Liver (tissue), 9 donors: ENCODE measurements around the gene TSHZ3. TPM values are rescaled to one million over a fixed set of nuclear protein-coding genes. Genes with fewer than 3 reads are reported as not detected.

Experiments
- DNase-seq: peaks from one replicate; pipeline ENCODE4 v3.0.0-alpha.2; 2017; ENCODE audit warnings: low spot score
- H3K27ac ChIP-seq, 2 donors: one replicate each; pipeline ENCODE4 v1.7.0; 2013; ENCODE audit warnings: inconsistent platforms in 2 of 2, low read length in 2 of 2, control low read depth in 1 of 2, low read depth in 1 of 2, mild to moderate bottlenecking in 1 of 2
- H3K27me3 ChIP-seq, 4 donors: one replicate each; pipeline versions ENCODE4 v1.6.1 to v1.7.0; 2013; ENCODE audit warnings: low read length in 3 of 4, inconsistent platforms in 1 of 4, mild to moderate bottlenecking in 1 of 4, moderate library complexity in 1 of 4; ENCODE audit not compliant: control insufficient read depth in 4 of 4, insufficient read depth in 4 of 4
- H3K36me3 ChIP-seq, 4 donors: one replicate each; pipeline versions ENCODE4 v1.6.1 to v1.7.0; 2013; ENCODE audit warnings: low read length in 3 of 4, mild to moderate bottlenecking in 3 of 4, low read depth in 1 of 4, moderate library complexity in 1 of 4; ENCODE audit not compliant: control insufficient read depth in 4 of 4, insufficient read depth in 3 of 4
- H3K4me1 ChIP-seq, 4 donors: one replicate each; pipeline versions ENCODE4 v1.6.1 to v1.7.0; 2013; ENCODE audit warnings: low read length in 3 of 4, mild to moderate bottlenecking in 3 of 4, moderate library complexity in 1 of 4; ENCODE audit not compliant: control insufficient read depth in 4 of 4, insufficient read depth in 4 of 4
- H3K4me3 ChIP-seq, 3 donors: one replicate each; pipeline versions ENCODE4 v1.6.1 to v1.7.0; 2013; ENCODE audit warnings: low read length in 3 of 3, control low read depth in 1 of 3, low read depth in 1 of 3, mild to moderate bottlenecking in 1 of 3
- H3K9ac ChIP-seq, 2 donors: one replicate each; pipeline ENCODE4 v1.7.0; 2013; ENCODE audit warnings: low read length in 2 of 2, mild to moderate bottlenecking in 2 of 2, moderate library complexity in 2 of 2, control low read depth in 1 of 2, low read depth in 1 of 2
- H3K9me3 ChIP-seq, 4 donors: one replicate each; pipeline versions ENCODE4 v1.6.1 to v1.7.0; 2013; ENCODE audit warnings: low read length in 3 of 4; ENCODE audit not compliant: control insufficient read depth in 4 of 4
- EGR1 ChIP-seq, 2 donors: IDR thresholded peaks; 2 replicates each; pipeline ENCODE4 v1.6.1; 2016 to 2018; ENCODE audit warnings: antibody characterized with exemption in 2 of 2, low read depth in 2 of 2
- FOXA2 ChIP-seq: IDR thresholded peaks from 2 replicates; pipeline ENCODE4 v1.6.1; 2016; ENCODE audit warnings: antibody characterized with exemption
- GABPA ChIP-seq, 2 donors: IDR thresholded peaks in 1 of 2; conservative IDR thresholded peaks in 1 of 2; 2 replicates each; pipeline ENCODE4 v1.6.1; 2016; ENCODE audit warnings: antibody characterized with exemption in 2 of 2, mild to moderate bottlenecking in 1 of 2, moderate library complexity in 1 of 2
- HNF4G ChIP-seq: IDR thresholded peaks from 2 replicates; pipeline ENCODE4 v1.6.1; 2016; ENCODE audit warnings: antibody characterized with exemption
- JUND ChIP-seq, 2 donors: IDR thresholded peaks; 2 replicates each; pipeline ENCODE4 v1.6.1; 2016; ENCODE audit warnings: antibody characterized with exemption in 2 of 2
- NR2F2 ChIP-seq: IDR thresholded peaks from 2 replicates; pipeline ENCODE4 v1.6.1; 2016; ENCODE audit warnings: antibody characterized with exemption
- RAD21 ChIP-seq, 2 donors: IDR thresholded peaks; 2 replicates each; pipeline ENCODE4 v1.6.1; 2016; ENCODE audit warnings: antibody characterized with exemption in 2 of 2, mild to moderate bottlenecking in 2 of 2
- RXRA ChIP-seq, 2 donors: IDR thresholded peaks; 2 replicates each; pipeline ENCODE4 v1.6.1; 2017 to 2018; ENCODE audit warnings: antibody characterized with exemption in 2 of 2, mild to moderate bottlenecking in 1 of 2
- SP1 ChIP-seq: IDR thresholded peaks from 2 replicates; pipeline ENCODE4 v1.6.1; 2018; ENCODE audit warnings: antibody characterized with exemption, mild to moderate bottlenecking
- TAF1 ChIP-seq: conservative IDR thresholded peaks from 2 replicates; pipeline ENCODE4 v1.6.1; 2016; ENCODE audit warnings: antibody characterized with exemption, mild to moderate bottlenecking
- YY1 ChIP-seq: IDR thresholded peaks from 2 replicates; pipeline ENCODE4 v1.6.1; 2016; ENCODE audit warnings: antibody characterized with exemption, mild to moderate bottlenecking
- WGBS: extraction: QIAGEN DNeasy Blood & Tissue Kit; methylation state at CpG from one replicate; pipeline ENCODE4 v1.1.7; 2013; 5-methylcytosine and 5-hydroxymethylcytosine counted together
- polyA plus RNA-seq, 2 donors: library from polyadenylated mRNA; stranded (reverse) in 1 of 2; unstranded in 1 of 2; fragments of 200-250 nt in 1 of 2; fragments of >200 nt in 1 of 2; fragmentation: Nextera tagmentation in 1 of 2; extraction: Ambion mirVana in 1 of 2; gene quantifications; one replicate each; pipeline versions ENCODE4 v1.2.1 to v1.2.3, GENCODE V29; 2013 to 2015
- total RNA-seq, 2 donors: library from RNA; depleted of rRNA; stranded (reverse); fragments of >200 nt; gene quantifications; one replicate each; pipeline ENCODE4 v1.2.3, GENCODE V29; 2014
- TF ChIP-seq, protein P1 (sequence below): IDR thresholded peaks from 2 replicates; pipeline ENCODE4 v1.6.1; 2016; ENCODE audit warnings: antibody characterized with exemption
- TF ChIP-seq, protein P2 (sequence below): IDR thresholded peaks from 2 replicates; pipeline ENCODE4 v1.6.1; 2016; ENCODE audit warnings: antibody characterized with exemption
- TF ChIP-seq, protein P3 (sequence below): IDR thresholded peaks from 2 replicates; pipeline ENCODE4 v1.6.1; 2016; ENCODE audit warnings: antibody characterized with exemption
- TF ChIP-seq, protein P4 (sequence below): IDR thresholded peaks from 2 replicates; pipeline ENCODE4 v1.6.1; 2016; ENCODE audit warnings: antibody characterized with exemption, mild to moderate bottlenecking
- donor health status: healthy.
- donor health status: healthy.
- donor health status: healthy.
- donor health status: healthy.
- donor health status: healthy.

TSHZ3 gene
- total and polyA plus RNA-seq, 4 donors = 0.42 to 3.3 (median 0.68) TPM

DNA sequence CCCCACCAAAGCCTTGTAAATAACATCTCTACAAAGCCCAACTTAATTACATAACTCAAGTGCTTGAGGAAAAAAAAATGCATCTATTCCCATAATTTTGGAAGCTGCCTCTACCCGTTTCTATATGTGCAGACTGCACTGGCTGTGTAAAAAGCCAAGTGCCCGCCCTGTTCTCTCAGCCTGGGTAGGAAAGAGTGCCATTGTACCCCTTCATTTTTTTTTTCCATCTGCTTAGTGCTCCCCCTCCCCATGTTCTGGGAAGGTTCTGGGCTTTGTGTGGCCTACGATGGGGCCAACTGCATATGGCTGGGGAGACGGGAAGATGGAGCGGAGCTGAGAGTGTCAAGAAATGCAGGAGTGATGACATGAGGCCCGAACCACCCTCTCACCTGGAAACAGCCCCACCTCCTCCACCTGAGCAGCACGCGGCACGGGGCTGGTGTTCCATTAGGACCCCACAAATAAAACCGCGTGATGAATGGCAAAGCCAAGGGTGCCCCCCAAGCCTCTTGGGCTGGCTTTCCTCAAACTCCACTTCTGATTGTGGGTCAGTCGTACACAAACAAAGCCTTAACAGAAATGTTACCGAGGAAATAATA is 42.1 kb downstream of the TSHZ3 start:
- no peak for DNase-seq
- TF ChIP-seq RXRA (IDR thresholded peaks at IDR 0.05) = no peak
- no peak for TF ChIP-seq GABPA (IDR thresholded peaks at IDR 0.05 in 1 of 2, conservative IDR thresholded peaks at IDR 0.05 in 1 of 2)
- TF ChIP-seq TAF1 = no peak
- no peak for TF ChIP-seq YY1
- TF ChIP-seq, protein P1, sequence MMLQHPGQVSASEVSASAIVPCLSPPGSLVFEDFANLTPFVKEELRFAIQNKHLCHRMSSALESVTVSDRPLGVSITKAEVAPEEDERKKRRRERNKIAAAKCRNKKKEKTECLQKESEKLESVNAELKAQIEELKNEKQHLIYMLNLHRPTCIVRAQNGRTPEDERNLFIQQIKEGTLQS = no peak
- TF ChIP-seq, protein P2, sequence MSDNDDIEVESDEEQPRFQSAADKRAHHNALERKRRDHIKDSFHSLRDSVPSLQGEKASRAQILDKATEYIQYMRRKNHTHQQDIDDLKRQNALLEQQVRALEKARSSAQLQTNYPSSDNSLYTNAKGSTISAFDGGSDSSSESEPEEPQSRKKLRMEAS = no peak
- TF ChIP-seq SP1 = no peak
- TF ChIP-seq JUND (IDR thresholded peaks at IDR 0.05) = no peak
- no peak for TF ChIP-seq HNF4G
- TF ChIP-seq NR2F2 = no peak
- TF ChIP-seq, protein P3, sequence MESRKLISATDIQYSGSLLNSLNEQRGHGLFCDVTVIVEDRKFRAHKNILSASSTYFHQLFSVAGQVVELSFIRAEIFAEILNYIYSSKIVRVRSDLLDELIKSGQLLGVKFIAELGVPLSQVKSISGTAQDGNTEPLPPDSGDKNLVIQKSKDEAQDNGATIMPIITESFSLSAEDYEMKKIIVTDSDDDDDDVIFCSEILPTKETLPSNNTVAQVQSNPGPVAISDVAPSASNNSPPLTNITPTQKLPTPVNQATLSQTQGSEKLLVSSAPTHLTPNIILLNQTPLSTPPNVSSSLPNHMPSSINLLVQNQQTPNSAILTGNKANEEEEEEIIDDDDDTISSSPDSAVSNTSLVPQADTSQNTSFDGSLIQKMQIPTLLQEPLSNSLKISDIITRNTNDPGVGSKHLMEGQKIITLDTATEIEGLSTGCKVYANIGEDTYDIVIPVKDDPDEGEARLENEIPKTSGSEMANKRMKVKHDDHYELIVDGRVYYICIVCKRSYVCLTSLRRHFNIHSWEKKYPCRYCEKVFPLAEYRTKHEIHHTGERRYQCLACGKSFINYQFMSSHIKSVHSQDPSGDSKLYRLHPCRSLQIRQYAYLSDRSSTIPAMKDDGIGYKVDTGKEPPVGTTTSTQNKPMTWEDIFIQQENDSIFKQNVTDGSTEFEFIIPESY = no peak
- no peak for TF ChIP-seq RAD21 (IDR thresholded peaks at IDR 0.05)
- TF ChIP-seq, protein P4, sequence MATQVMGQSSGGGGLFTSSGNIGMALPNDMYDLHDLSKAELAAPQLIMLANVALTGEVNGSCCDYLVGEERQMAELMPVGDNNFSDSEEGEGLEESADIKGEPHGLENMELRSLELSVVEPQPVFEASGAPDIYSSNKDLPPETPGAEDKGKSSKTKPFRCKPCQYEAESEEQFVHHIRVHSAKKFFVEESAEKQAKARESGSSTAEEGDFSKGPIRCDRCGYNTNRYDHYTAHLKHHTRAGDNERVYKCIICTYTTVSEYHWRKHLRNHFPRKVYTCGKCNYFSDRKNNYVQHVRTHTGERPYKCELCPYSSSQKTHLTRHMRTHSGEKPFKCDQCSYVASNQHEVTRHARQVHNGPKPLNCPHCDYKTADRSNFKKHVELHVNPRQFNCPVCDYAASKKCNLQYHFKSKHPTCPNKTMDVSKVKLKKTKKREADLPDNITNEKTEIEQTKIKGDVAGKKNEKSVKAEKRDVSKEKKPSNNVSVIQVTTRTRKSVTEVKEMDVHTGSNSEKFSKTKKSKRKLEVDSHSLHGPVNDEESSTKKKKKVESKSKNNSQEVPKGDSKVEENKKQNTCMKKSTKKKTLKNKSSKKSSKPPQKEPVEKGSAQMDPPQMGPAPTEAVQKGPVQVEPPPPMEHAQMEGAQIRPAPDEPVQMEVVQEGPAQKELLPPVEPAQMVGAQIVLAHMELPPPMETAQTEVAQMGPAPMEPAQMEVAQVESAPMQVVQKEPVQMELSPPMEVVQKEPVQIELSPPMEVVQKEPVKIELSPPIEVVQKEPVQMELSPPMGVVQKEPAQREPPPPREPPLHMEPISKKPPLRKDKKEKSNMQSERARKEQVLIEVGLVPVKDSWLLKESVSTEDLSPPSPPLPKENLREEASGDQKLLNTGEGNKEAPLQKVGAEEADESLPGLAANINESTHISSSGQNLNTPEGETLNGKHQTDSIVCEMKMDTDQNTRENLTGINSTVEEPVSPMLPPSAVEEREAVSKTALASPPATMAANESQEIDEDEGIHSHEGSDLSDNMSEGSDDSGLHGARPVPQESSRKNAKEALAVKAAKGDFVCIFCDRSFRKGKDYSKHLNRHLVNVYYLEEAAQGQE = no peak
- TF ChIP-seq EGR1 (IDR thresholded peaks at IDR 0.05; ENCODE audit: low read depth in 2 of 2) = no peak
- no peak for TF ChIP-seq FOXA2
- WGBS = 83% methylated on average over 13 of the region's 13 CpGs
- no peak overlapping the region for H3K27ac ChIP-seq
- H3K4me3 ChIP-seq = no peak overlapping the region
- no peaks in the 10 kb centered on the region for H3K27me3 ChIP-seq
- H3K4me1 ChIP-seq = no peaks in the 10 kb centered on the region
- H3K36me3 ChIP-seq = no peaks in the 10 kb centered on the region
- no peaks in the 10 kb centered on the region for H3K9me3 ChIP-seq
- no peak overlapping the region for H3K9ac ChIP-seq

DNA sequence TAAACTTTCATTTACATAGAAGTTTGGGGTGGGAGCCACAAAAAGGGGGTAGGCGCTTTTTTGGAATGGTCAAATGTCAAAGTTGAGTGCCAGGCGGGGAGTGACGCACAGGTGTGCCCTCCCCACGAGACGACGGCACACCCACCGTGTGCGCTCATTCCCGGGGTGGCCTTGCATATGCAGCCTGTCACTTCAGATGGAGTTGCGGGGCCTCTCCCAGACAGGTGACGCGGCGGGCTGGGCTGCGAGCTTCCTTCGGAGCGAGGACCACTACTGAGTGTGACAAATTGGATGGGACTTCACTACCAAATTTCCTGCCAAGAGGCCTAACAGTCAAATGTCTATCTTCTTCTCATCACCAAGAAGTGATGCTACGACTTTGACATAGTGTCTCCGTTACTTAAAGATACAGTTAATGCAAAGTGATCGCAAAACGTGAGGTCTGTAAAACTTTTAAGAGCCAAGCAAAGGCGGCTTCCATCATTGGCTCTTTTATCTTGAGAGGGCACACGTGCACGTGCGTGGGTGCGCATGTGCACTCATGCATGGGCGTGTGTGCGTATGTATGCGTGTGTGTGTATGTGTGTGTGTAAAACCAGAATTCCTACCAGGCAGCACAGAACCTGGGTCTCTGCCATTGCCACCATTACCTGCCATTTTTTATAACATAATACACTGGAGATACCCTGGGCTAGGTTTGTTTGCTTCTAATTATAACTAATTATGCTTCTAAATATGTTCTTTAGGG is 43.1 kb downstream of the TSHZ3 start:
- WGBS = 84% methylated on average over 28 of the region's 28 CpGs
- TF ChIP-seq TAF1 = no peak
- no peak for TF ChIP-seq FOXA2
- Histone ChIP-seq H3K36me3 (no peaks in the 10 kb centered on the region), H3K9ac (no peak overlapping the region), H3K27me3 (no peaks in the 10 kb centered on the region), H3K4me1 (no peaks in the 10 kb centered on the region), H3K9me3 (no peaks in the 10 kb centered on the region), H3K27ac (no peak overlapping the region), H3K4me3 (no peak overlapping the region)
- no peak for DNase-seq
